Kasumi-1 (cell line): ENCODE measurements around the gene SYNPO2.

Experiments used
- DNase-seq, 2 experiments: peaks; one replicate each; lab custom pipeline; 2025; lab: John Stamatoyannopoulos, UW

SYNPO2 gene

DNA sequence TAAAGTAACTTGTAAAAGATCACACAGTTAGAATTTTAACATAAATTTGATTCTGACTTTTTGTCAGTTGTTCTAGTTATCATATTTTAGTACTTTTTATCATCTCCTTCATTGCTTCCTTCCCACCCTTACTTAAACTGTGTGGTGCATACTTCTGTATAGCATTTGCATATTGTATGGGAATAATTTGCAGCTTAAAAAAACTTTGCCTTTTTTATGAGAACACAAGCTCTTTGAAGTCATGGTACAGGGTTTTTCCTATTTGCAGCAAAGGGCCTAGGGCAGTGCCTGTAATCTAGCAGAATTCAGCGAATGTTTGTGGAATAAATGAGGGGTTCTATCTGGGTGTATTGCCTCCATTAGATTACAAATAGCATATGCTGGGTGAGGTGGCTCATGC lies 41.6 kb downstream of the SYNPO2 start:
- DNase-seq, result no peak

DNA sequence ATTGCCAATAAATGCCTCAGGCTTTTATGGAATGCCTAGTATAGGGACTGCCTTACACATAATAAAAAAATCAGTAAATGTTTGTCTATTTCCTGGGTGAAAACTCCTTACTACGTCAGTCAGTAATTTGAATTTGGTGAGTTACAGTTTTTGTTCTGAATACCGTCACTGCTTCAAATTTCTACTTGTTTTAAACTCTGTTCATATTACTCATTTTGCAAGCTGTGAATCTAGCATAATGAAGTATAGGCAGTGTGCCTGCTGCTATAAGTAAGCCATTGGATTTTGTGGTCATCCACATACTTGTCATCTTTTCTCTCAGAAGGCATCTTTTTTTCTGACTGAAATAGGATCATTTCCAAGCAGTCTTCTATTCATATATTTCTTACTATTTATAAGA lies 43.1 kb downstream of the SYNPO2 start:
- no peak for DNase-seq

DNA sequence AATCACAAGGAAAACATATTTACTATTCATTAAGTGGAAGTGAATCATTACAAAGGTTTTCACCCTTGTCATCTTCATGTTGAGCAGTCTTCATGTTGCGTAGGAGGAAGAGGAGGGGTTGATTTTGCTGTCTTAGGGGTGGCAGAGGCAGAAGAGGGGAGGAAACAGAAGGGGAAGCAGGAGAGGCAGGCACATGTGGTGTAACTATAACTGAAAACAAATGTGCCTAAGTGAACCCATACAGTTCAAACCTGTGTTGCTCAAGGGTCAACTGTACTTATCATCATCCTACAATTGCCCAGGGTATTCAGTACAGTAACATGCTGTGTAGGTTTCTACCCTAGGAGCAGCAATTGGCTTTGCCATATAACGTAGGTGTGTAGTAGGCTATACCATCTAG lies 47.2 kb downstream of the SYNPO2 start:
- DNase-seq, result peak; percentile 58 to 63

DNA sequence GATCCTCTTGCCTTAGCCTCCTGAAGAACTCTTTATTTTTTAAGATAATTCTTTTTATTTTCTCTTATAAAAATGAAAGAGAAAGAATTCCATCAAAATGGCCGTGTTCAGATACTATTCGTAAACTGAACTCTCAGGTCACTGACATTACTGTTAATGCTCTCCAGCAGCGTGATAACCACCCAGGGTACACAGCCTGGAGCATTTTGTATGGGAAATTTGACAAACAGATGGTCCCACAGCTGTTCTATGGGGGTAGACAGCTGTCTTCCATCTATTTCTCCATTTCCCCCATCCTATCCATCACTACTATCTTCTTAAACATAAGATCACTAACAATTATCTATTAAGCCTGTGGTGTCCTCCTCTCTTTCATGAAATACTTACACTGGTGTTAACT lies 47.8 kb downstream of the SYNPO2 start:
- no peak for DNase-seq

DNA sequence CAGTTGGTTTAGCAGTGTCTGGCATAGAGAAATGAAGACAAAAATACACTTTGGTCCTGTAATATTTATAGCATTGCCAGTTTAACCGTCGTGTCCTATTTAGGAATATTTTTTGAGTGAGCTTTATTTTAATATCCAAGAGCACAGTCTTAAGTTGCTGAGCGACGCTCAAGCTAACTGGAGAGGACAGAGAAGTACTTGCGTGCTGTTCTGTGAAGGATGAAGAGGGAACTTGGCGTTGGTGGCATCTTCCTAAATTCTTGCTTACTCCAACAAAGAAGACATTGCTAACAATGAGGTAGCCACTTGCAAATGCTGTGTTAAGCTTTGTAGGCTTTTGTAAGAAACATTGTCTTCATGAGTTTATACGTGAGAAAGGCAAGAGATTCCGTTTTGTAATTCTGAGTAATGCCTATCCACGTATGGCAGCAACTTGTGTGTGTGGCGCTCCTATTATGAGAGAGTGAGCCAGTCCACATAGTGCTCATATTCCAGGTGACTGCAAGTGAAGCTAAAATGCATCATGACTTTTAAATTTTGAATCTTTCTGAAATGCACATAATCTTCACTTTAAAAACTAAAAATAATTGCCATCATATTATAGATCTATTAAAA lies 50.6 kb downstream of the SYNPO2 start:
- DNase-seq, result no peak

DNA sequence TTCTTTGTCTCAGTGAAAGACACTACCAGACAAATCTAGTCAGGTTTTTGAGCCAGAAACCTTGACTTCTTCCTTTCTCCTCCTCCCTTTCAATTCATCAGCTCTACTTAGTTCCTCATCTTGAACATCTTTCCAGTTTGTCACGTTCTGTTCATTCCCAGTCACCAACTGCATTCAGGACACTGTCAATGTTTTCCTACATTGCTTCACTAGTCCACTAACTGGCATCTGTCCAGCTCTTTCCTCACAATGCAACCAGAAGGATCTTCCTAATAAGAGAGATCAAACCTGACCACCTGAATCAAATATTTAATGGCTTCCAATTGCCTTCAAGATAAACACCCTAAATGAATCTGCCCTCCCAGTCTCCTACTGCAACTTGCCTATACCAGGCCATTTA lies 52.5 kb downstream of the SYNPO2 start:
- no peak for DNase-seq

DNA sequence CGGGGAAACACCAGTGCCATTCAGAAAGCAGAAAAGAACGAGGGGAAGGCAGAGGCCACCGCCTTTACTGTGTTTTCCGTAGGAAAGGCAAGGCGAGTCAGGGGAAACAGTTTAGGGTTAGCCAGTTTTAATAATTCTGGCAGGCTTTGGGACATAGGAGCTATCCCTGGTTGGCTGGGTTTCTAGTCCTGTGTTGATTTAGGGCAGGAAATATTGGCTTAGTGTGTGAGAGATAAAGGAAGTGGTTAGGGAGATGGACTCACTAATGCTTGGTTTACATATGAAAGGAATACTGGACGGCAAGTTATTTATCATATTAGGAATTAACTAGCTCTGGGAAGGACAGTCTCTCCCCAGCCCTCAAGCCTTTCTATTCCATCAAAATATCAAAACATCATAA lies 53.1 kb downstream of the SYNPO2 start:
- peak; percentile 37 to 57 for DNase-seq

DNA sequence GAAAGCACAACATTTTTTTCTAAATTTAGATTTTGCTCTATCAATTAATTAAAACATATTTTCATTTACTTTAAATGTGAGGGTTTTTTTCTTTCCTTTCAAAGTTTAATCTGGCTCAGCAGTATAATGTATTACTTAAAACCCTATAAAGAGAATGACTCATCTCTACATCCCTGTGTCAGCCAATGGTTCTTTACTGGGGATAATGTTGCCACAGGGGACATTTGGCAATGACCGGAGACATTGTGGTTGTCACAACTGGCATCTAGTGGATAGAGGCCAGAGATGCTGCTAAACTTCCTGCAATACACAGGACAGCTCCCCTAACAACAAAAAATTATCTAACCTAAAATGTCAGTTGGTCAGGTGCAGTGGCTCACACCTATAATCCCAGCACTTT lies 53.8 kb downstream of the SYNPO2 start:
- DNase-seq, result peak; percentile 44 to 47

DNA sequence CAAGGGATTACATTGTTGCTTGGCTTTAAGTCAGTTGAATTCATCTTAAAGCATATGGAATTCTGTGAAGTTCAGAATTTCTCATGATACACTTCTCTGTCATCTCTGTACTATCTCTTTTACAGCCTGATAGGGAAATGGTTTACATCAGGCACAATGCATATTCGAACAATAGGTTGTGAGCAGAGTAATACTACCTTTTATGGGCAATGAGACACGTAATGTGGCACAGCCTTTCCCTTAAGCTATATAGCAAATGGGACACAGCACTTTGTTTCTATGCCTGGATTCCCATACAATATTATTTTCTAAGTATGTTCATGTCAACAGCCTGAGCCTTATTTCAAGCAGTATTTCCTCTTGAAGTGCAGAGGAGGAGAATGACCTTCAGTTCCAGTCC lies 58.4 kb downstream of the SYNPO2 start:
- no peak for DNase-seq

DNA sequence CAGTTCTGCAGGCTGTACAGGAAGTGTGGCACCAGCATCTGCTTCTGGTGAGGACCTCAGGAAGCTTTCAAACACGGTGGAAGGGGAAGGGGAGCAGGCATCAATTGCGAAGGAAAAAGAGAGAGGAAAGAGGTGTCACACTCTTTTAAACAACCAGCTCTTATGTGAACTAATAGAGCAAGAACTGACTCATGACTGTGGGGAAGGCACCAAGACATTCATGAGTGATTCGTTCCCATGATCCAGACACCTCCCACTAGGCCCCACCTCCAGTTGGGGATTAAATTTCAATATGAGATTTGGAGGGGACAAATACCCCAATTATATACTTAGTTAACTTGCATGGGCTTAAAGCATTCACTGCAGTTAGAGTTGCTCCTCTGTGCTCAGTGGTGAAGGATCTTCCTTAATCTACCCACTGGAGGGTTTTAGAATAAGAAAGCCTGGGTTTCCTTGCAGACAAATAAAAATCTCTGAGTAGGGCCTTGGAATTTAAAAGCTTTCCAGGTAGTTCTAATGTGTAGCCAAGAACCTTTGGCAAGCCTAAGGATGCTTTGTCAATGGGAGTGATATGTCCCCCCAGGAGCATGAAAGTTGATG lies 60.0 kb downstream of the SYNPO2 start:
- DNase-seq, result peak; percentile 41 to 49

DNA sequence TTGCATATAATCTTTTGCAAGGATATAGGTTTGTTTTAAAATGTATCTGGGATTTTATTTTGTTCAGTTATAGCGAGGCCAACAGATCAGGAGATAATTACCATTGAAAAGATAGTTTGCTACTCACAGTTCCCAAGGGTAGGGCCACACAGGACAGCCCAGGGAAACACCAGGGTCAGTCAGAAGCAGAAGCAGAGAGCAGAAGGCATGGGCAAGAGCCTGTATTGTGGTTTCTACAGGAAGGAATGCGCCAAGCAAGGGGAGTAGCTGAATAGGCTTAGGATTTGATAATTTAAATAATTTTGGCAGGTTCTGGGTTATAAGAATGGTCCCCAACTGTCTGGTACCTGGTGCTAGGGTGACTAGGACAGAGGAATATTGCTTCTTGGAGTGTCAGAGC lies 61.6 kb downstream of the SYNPO2 start:
- peak; percentile 36 to 41 for DNase-seq

DNA sequence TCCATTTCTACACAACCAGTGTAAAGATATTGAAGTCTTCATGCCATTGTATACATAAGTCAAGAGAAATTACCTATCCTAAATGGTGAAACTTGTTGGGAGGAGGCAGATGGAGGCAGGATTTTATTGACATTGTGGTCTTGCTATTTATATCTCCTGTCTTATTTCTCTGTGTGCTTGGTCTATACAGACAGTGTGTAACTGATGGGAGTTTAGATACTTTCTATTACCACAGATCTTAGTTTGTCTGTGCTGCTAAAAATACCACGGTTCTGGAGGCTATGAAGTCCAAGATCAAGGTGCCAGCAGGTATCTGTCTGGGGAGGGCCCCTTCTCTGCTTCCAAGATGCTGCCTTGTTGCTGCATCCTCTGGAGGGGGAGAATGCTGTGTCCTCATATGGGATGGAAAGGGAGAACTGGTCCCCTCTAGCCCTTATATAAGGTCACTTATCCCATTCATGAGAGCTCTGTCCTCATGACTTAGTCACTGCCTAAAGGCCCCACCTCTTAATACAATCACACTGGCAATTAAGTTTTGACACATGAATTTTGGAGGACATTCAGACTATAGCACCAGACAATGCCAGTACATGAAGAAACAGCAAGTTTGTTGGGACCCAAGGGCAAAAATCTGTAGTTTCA lies 62.4 kb downstream of the SYNPO2 start:
- DNase-seq, result no peak

DNA sequence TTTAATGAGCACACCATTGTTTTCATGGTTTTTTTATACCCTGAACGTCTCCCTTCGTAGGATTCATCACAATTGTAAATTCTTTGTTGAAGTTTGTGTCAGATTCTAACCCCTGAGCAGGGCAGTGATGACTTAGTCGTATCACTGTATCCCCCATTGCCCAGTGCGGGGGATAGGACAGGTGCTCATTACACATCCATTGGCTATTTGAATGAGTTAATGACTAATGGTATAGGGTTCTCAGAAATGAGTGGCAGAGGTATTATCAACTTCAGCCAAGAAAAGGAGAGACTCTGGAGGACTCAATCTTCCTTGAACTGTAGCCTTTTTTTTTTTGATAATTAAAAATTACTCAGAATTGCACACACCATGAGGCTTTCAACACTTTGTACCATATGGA lies 64.6 kb downstream of the SYNPO2 start:
- DNase-seq, result no peak

DNA sequence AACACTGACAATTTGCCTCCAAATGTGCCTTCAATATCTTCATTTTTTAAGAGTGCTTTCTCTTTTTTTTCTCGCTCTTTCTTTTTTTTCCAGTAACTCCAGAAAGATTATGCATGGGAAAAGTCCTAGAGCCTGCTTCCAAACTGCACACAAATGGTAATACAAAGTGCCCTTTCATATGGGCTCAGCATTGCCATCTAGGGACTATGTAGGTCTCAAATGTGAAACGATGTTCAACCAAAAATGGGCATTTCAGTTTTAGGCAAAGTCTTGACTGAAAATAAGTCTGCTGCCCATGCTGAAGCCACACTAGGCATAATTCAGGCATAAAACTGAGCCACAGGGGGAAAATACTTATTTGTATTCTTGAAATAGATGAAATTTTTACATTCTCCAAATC lies 65.6 kb downstream of the SYNPO2 start:
- DNase-seq, result peak in 1 of 2 experiments; percentile 38

DNA sequence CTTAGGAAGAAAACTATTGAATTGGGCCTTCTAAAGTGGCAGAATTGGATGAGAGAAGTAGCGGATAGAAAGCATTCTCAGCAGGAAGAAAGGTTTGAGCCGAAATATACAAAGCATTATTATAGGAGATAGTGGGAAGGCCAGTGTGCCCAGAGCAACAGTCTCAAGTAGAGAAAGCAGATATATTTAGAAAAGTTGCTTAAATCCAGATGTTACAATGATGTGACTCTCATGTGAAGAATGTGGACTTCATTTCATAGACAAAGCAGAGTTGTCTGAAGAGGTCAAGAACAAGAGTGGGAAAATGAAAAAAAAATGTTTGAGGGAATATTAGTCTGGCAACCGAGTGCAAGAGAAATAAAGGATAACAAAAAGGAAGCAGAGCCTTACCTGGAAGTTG lies 66.9 kb downstream of the SYNPO2 start:
- no peak for DNase-seq

DNA sequence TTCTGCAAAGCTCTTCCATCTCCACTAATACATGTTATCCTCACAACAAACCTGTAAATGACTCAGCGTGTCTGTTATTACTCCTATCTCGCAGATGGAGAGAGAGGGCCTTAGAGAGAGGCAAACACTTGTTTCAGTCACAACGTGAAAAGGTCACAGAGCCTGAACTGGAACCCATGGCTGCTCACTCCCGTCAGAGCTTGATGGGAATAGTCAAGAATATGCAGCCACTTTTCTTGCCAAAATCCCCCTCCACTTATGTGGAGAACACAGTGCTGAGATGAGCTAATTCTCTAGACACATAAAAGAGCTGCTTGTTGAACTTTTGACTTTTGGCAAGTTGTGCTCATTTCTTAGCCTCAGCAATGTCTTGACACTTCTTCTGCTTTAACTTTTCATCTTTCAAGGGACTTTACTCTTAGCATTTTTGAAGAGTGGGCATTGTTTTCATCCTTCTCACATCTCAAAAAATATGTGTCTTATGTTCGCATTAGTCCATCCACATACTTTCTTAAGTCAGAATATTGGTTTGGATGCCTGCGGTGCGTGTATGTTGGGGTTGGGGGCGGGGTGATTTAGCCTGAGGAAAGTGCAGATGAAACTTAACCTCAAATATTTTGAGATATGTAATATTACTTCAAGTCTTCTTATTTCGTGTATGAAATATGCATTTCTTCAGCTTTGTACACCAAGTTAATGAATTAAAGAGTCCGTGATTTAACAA lies 69.2 kb downstream of the SYNPO2 start:
- no peak for DNase-seq

DNA sequence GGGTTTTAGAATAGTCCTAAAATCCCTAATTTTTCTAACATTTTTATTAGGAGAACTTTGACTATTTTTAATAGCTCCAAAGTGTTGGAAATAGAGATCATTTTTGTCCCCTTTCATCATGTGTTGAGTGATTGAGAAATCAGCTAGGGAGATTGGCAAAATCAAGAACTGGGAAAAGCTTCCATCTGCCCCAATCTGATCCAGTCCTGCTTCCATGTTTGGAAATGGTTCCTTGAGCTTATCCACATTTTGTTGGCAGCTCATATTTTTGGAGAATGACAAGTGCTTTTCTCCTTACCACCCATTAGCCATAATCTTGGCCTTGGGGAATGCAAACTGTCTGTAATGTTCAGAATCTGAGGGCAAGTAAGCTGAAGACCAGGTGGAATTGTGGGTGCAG lies 73.9 kb downstream of the SYNPO2 start:
- no peak for DNase-seq

DNA sequence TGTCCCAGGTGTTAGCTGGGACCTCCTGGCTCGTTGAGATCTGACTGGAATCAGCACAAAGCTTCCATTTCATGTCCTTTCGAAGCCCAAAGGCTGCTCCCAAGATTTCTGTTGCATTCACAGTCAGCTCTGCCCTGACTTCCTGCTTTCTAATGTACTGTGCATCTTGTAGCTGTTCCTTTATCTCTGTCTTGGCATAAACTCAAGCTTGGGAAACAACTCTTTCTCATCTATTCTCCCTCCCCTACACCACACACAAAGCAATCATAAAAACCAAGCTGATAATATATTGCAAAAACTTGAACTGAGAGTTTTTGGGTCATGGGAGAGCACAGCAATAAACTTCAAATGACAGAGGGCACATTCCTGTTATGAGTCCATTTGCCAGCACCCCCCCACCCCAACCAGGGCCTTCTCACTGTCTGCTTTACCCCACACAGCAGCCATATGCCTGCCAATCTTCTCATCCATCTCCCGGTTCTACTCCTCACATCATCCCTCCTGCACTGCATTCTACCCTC lies 76.3 kb downstream of the SYNPO2 start:
- DNase-seq, result peak; percentile 34 to 39

DNA sequence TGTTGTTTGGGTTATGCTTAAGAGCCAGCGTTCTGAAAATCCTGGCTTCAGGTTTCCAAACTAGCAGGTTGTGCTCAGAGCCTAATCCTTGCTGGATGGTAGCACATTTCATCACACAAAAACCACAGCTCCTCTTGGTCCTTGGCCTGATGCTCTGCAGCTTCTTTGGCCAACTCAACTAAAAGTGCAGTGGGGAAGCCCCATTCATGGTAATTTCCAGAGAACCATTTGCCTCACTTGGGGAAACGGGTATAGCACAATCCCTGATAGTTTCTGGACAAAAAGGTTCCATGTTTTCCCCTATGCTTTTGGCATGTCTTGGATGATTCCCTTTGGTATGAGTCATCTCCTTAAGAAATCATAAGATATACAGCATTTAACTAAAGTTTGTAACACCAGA lies 78.7 kb downstream of the SYNPO2 start:
- DNase-seq, result no peak

DNA sequence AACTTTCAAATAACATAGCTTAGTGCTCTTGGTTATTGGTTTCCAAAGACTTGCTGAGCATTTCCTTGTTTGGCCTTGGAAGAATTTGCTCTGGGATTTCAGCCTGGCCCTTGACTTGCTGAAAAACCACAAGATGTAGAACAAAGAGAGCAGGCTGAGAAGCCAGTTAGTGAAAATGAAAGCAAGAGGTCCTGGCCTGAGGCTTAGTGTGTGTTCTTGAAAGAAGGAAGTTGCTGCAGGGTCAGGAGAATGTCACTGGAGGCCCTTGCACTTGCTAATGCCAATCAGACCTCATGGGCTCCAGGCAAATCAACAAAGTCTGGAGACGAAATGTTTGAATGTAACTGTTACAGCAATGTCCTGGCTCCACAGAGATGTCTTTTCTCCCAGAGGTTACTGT lies 79.4 kb downstream of the SYNPO2 start:
- DNase-seq, result peak; percentile 93 to 94

DNA sequence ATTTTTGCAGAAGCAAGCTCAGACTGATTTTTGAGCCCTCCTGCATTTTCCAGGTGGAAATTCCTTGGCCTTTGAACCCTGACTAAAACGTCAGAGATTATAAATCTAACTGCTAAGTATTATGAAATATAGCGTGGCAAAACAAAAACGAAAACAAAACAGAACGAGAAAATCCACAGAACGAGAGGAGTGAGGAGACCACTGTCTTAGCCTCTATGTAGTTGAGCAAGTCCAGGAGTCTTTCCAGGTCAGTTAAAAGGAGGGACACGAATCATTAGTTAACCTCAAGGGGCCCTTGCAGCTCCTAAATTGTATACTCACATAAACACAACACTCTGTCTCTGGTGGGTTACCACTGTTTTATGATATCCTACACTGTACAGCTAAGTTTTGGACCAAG lies 80.2 kb downstream of the SYNPO2 start:
- DNase-seq, result no peak

DNA sequence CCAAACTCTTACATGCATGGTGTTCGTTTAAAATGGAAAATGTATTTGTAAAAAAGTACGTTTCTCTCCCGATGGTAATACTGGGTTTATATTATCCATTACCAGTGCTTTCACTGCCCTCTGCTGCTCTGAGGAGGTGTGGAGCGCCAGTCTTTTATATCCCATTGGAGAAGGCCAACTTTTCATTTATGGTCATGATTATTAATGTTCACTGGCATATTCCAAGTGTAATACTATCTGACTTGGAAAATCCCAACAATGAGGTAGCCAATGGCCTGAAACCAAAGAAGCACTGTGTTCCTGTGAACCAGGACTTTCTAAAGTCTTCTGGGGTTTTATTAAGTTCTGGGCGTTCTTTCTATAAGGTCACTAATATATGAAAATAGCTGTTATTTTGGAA lies 80.7 kb downstream of the SYNPO2 start:
- peak; percentile 72 to 76 for DNase-seq

DNA sequence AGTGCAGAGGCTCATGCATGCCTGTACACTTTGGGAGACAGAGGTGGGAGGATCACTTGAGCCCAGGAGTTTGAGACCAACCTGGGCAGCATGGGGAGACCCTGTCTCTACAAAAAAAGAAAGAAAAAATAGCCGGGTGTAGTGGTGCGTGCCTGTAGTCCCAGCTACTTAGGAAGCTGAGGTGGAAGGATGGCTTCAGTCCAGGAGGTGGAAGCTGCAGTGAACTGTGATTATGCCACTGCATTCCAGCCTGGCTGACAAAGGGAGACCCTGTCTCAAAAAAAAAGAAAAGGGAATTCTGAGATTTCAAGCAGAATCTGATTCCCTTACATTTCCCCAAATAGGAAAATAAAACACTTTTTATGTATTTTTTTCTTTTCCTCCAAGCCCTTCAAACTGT lies 83.5 kb downstream of the SYNPO2 start:
- no peak for DNase-seq
